NCI-H2107 treated with DMSO at 0.1 percent for 48 hours (cell line): ENCODE data around the gene FILIP1.
"Not testable (repeated sequence)": the region's sequence is repeated elsewhere in the genome, so short reads cannot be mapped to it uniquely, and the experiment has no call there.

Experiments used
- DNase-seq: peaks from one replicate; lab custom pipeline; 2025; ENCODE audit not compliant: unreplicated experiment; lab: John Stamatoyannopoulos, UW

The FILIP1 gene

GRCh38 chr6:75463061-75463460, 30.5 kb downstream of the FILIP1 start:
- no peak for DNase-seq

DNA sequence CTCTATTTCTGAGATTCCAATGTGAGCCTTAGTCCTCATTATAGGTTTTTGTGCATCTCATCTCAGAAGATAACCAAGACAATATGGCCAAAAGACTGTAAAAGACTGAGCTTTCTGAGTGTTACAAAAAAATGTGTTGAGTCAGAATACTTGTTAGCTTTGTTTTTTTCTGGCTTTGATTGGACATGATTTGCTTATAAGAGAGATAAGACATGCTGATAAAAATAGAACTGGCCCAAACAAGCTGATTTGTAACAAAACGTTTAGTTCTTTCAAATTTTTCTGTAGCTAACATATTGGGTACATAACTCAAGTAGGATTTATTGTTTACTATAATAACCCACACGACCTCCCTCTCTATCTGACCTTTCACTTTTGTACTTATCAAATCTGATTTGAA, 32.9 kb downstream of the FILIP1 start:
- no peak for DNase-seq

DNA sequence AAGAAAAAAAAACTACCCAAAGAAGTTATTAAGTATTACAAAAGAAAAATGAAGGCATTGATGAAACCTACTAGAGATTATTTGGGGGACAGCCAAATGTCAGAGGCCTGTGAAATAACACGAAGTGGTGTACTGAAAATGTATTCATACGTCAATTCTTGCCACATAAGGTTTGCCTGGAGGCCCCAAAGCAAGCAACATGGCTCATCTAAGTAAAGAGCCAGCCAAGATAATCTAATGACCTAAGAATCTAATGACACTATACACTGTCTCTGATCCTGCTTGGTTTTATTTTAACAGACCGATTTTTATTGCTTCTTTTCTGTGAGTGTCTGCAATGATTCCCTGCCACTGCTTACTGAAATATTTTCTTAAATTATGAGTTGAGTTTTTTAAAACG, 34.7 kb downstream of the FILIP1 start:
- no peak for DNase-seq

- DNase-seq = no peak
Observed at GRCh38 chr6:75450903-75451302, 42.7 kb downstream of the FILIP1 start.

DNA sequence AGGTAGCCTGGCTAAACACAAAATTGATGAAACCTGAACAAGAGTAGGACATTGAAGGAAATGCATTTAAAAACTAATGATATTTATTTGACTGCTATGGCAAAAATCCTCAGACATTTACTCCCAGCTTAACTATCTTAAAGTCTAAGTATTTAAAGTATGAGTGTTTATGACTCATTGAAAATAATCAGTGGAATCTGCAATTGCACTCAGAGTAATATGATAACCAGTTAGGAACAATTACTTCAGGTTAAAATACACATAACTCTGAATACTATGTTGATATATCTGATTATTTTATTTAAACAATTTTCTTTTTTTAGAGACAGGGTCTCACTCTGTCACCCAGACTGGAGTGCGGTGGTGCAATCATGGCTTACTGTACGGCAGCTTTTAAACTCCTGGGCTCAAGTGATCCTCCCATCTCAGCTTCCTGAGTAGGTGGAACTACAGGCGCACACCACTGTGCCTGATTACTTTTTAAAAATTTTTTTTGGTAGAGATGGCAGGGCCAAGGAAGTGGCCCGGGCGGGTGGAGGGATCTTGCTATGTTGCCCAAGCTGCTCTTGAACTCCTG, 43.9 kb downstream of the FILIP1 start:
- DNase-seq = no peak

- DNase-seq = no peak
Observed at GRCh38 chr6:75446241-75446880, 47.2 kb downstream of the FILIP1 start.

DNA sequence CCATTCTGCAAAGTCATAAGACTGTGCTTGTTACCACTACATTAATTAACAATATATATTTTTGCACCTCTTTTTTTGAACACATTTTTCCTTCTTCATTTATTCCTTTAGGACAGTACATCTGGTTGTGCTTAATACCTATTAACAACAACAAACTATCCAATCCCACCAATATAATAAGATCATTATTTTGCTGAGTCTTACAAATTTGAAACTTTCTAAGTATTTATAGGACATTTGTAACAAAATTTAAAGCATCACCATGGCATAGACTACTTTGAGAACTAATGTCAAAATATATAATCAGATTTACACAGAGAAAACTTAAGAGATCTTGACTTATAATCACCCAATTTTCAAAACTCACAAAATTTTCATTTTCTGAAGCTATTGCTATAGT, 47.9 kb downstream of the FILIP1 start:
- DNase-seq = no peak

DNA sequence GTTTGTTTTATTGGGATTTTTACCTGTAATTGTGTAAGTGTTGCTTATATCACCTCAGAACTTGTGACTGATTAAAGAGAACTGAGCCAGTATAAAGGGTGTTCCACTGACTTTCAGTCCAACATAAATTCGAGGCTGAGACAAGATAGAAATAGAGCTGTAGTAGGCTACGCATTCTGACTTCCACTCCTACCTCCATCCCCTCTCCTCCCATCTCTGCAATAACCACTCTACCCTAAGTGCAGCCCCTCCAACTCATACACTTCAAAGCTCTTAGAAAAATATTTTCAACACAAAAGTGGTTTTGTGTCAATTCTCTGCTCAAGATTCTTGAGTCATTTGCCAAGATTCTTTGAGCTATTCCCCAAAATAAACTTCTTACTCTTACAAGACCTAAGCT, 48.7 kb downstream of the FILIP1 start:
- no peak for DNase-seq

- DNase-seq = not testable (repeated sequence)
Observed at GRCh38 chr6:75441883-75442282, 51.7 kb downstream of the FILIP1 start.

DNA sequence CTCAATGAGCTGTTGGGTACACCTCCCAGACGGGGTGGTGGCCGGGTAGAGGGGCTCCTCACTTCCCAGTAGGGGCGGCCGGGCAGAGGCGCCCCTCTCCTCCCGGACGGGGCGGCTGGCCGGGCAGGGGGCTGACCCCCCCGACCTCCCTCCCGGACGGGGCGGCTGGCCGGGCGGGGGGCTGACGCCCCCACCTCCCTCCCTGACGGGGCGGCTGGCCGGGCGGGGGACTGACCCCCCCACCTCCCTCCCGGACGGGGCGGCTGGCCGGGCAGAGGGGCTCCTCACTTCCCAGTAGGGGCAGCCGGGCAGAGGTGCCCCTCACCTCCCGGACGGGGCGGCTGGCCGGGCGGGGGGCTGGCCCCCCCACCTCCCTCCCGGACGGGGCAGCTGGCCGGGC, 52.1 kb downstream of the FILIP1 start:
- not testable (repeated sequence) for DNase-seq

- no peak for DNase-seq
Observed at GRCh38 chr6:75438442-75439116, 55.0 kb downstream of the FILIP1 start.

- no peak for DNase-seq
Observed at GRCh38 chr6:75438013-75438431, 55.6 kb downstream of the FILIP1 start.

DNA sequence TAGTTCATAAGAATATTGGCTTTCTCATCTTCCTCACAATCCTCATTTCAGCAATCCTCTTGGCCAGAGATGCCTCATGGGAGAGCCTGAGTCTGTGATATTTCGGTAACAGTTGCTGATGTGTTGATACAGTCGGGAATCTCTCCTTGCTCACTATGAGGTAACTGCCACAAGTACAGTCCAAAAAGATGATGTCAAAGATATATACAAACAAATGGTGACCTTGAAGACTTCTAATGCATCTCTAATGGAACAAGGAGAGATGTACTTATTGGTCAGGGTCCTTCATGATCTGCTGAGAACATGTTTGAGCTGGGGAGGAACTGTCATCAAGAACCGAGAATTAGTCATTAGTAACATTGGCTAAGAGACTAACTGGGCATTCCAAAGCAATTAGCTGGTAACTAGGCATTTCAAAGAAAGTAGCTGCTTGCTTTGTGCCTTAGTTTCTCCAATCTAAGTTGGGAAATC, 56.1 kb downstream of the FILIP1 start:
- DNase-seq = no peak

- no peak for DNase-seq
Observed at GRCh38 chr6:75436869-75437268, 56.7 kb downstream of the FILIP1 start.

- DNase-seq = not testable (repeated sequence)
Observed at GRCh38 chr6:75432809-75433208, 60.8 kb downstream of the FILIP1 start.

GRCh38 chr6:75431379-75431778, 62.2 kb downstream of the FILIP1 start:
- DNase-seq = no peak

GRCh38 chr6:75430631-75431325, 62.8 kb downstream of the FILIP1 start:
- no peak for DNase-seq

- DNase-seq = no peak
Observed at GRCh38 chr6:75429061-75429703, 64.4 kb downstream of the FILIP1 start.

DNA sequence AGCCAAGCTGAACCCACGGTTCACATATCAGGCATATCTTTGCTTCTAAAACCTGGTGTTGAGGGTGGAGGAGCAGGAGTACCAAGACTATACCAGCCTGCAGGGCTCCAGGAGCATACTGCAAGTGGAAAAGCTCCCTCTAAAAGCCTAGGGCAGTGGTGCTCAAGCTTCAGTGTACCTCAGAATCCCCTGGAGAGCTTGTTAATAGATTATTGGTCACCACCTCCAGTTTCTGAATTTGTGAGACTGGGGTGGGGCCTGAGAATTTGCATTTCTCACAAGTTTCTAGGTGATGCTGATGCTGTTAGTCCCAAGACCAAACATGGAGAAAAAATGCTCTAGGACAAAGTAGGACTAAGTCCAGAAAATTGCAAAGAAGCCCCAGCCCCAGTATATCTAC, 65.4 kb downstream of the FILIP1 start:
- DNase-seq = no peak

DNA sequence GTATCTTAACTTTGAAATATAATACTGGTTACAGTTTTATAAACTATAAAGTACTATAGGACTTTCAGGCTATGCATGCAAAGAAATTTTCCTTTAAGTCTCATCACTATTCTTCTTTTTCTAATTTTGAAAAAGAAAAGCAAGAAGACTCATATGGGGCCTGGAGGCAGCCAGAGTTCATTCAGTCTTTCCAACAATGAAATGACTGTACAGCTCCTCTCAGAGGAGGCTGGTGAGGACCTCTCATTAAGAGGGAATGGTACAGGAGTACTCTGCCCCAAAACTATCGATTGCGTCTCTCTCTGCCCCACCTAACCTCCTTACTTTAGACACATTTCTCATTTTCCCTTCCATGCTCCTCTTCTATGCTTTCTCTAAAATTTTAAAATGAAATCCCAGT, 66.3 kb downstream of the FILIP1 start:
- no peak for DNase-seq
